Thymus (tissue), 11 donors: Measurements from ENCODE around the gene JAKMIP1. TPM values are rescaled to one million over a fixed set of nuclear protein-coding genes. Genes with fewer than 3 reads are reported as not detected.

Source experiments
- DNase-seq, 9 donors: peaks; one replicate each; pipeline ENCODE4 v3.0.0-alpha.2; 2013; ENCODE audit warnings: low spot score in 9 of 9, low read depth in 6 of 9, missing footprints in 1 of 9
- H3K27ac ChIP-seq, 2 donors: one replicate each; pipeline ENCODE4 v1.5.1; 2013; ENCODE audit warnings: control low read depth in 1 of 2, low read depth in 1 of 2, low read length in 1 of 2, mild to moderate bottlenecking in 1 of 2, moderate library complexity in 1 of 2
- H3K27me3 ChIP-seq, 2 donors: one replicate each; pipeline ENCODE4 v1.5.1; 2013; ENCODE audit warnings: low read length in 1 of 2; ENCODE audit not compliant: control insufficient read depth in 2 of 2, insufficient read depth in 1 of 2
- H3K36me3 ChIP-seq, 2 donors: one replicate each; pipeline ENCODE4 v1.5.1; 2013; ENCODE audit warnings: low read length in 1 of 2, mild to moderate bottlenecking in 1 of 2, moderate library complexity in 1 of 2; ENCODE audit not compliant: control insufficient read depth in 2 of 2, insufficient read depth in 2 of 2
- H3K4me1 ChIP-seq, 2 donors: one replicate each; pipeline ENCODE4 v1.5.1; 2013; ENCODE audit warnings: low read length in 2 of 2; ENCODE audit not compliant: control insufficient read depth in 2 of 2, insufficient read depth in 2 of 2
- H3K4me3 ChIP-seq, 2 donors: one replicate each; pipeline ENCODE4 v1.5.1; 2013; ENCODE audit warnings: low read length in 2 of 2, control low read depth in 1 of 2, mild to moderate bottlenecking in 1 of 2
- H3K9me3 ChIP-seq, 2 donors: one replicate each; pipeline ENCODE4 v1.5.1; 2013; ENCODE audit warnings: low read length in 1 of 2, mild to moderate bottlenecking in 1 of 2; ENCODE audit not compliant: control insufficient read depth in 2 of 2, insufficient read depth in 1 of 2
- WGBS: extraction: QIAGEN DNeasy Blood & Tissue Kit; methylation state at CpG from one replicate; pipeline ENCODE4 v1.1.7; 2013; 5-methylcytosine and 5-hydroxymethylcytosine counted together
- polyA plus RNA-seq: library from polyadenylated mRNA; stranded (reverse); fragments of 200-250 nt; gene quantifications from one replicate; pipeline ENCODE4 v1.2.3, GENCODE V29; 2013
- total RNA-seq: library from RNA; stranded (reverse); fragments of 120-200 nt; gene quantifications from one replicate; pipeline ENCODE4 v1.2.4, GENCODE V29; 2013
- donor health status: healthy.

The JAKMIP1 gene
- total and polyA plus RNA-seq, 2 donors = 0.19 to 1.5 TPM

DNA sequence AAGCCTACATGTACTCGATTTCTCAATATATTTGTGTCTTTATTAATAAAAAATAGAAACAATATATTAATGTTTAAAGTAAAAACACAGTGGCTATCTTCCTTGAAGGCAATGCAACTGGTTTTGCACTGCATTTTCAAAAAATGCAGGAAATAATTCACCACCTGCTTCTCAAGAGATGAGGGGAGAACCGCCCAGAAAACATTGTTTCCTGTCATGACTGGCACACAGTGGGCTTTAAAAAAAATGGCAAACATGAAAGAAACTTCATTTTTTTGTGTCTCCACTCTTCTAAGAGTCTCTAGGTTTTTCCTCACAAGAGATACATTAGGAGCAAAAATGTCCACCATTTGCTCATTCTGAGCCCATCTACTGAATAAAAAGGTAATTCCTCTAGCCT, 131.4 kb downstream of the JAKMIP1 start:
- WGBS = 35% methylated on average over 2 of the region's 2 CpGs
- H3K4me1 ChIP-seq = no peaks in the 10 kb centered on the region
- H3K4me3 ChIP-seq = no peak overlapping the region
- no peaks in the 10 kb centered on the region for H3K27me3 ChIP-seq
- peaks cover 0 to 2% of the 10 kb centered on the region in 2 donors for H3K9me3 ChIP-seq
- no peaks in the 10 kb centered on the region for H3K36me3 ChIP-seq
- no peak for DNase-seq
- H3K27ac ChIP-seq = no peak overlapping the region

DNA sequence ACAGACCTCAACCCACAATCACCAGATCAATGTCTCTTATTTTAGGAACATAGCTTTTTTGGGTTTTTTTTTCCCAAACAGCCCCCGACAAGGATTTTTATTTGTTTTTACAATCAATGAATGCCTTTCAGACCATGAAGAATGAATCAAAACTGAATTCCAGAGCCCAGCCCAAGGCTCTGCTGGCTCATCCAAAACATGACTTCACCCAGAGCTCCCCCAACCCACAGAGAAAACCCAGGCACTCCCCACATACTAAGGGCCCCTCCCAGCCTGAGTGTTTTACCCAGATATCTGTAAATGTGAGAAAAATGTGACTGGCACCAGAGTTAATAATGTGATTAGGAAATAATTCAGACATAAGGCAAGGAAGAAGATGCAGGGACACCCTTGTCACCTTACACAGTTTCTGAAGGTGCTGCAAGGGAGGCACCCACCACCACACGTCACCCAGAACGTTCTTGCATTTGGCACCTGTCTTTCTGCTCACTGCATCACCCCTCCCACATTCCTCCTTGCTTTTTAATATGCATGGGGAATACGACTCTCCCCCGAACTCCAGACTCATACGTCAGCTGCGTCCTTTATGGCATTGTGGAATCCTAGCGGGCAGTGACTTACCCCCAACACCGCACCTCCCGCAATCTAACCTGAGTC, 134.3 kb downstream of the JAKMIP1 start:
- no peak overlapping the region for H3K4me3 ChIP-seq
- WGBS = 91% methylated on average over 10 of the region's 10 CpGs
- no peak overlapping the region for H3K27ac ChIP-seq

DNA sequence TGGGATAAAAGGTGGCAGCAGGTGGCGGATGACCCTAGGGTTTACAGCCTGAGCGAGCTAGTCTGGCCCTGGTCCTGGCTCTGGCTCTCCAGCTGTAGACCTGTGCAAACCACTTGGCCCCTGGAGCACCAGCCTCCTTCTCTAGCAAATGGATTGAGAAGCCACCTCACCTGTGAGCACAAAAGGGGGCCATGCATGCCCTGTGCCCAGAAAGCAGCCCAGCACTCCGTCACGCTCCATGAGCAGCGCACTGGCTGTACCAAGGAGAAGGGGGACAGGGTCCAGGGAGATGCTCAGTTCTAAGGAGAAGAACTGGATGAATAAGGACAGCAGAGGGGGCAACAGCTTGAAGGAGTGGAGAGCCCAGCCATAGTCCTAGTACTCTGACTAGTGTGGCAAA, 135.2 kb downstream of the JAKMIP1 start:
- WGBS = 99% methylated on average over 5 of the region's 5 CpGs
- no peaks in the 10 kb centered on the region for H3K36me3 ChIP-seq
- peaks cover 1 to 27% of the 10 kb centered on the region in 2 donors for H3K9me3 ChIP-seq
- no peak overlapping the region for H3K27ac ChIP-seq
- no peak overlapping the region for H3K4me3 ChIP-seq
- H3K4me1 ChIP-seq = no peaks in the 10 kb centered on the region
- no peak for DNase-seq
- H3K27me3 ChIP-seq = no peaks in the 10 kb centered on the region

More for the DNA sequence above, 134.3 kb downstream of the JAKMIP1 start:
- H3K9me3 ChIP-seq = peaks cover 1 to 19% of the 10 kb centered on the region in 2 donors
- no peaks in the 10 kb centered on the region for H3K27me3 ChIP-seq
- H3K36me3 ChIP-seq = no peaks in the 10 kb centered on the region
- H3K4me1 ChIP-seq = no peaks in the 10 kb centered on the region
- no peak for DNase-seq

DNA sequence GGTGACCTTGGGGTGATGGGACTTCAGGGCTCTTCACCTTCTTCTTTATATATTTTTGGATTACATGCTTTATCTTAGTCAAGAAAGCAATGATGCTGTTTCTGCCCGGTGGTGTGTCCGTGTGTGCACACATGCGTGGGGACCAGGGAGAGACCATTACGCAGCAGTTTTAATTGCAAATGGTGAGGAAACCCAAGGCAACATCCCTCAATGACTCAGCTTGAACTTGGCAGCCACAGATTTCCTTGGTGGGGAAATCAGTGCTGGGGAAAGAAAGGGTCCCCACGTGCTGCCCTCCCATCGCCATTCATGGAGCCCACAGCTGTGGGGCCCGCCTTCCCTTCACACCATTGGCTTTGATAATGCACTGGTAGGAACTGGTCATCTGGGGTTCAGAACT, 136.0 kb downstream of the JAKMIP1 start:
- H3K36me3 ChIP-seq = no peaks in the 10 kb centered on the region
- H3K4me3 ChIP-seq = no peak overlapping the region
- no peaks in the 10 kb centered on the region for H3K4me1 ChIP-seq
- no peak for DNase-seq
- 62% methylated on average over 7 of the region's 7 CpGs for WGBS
- no peaks in the 10 kb centered on the region for H3K27me3 ChIP-seq
- H3K27ac ChIP-seq = no peak overlapping the region
- H3K9me3 ChIP-seq = peaks cover 3 to 34% of the 10 kb centered on the region in 2 donors

DNA sequence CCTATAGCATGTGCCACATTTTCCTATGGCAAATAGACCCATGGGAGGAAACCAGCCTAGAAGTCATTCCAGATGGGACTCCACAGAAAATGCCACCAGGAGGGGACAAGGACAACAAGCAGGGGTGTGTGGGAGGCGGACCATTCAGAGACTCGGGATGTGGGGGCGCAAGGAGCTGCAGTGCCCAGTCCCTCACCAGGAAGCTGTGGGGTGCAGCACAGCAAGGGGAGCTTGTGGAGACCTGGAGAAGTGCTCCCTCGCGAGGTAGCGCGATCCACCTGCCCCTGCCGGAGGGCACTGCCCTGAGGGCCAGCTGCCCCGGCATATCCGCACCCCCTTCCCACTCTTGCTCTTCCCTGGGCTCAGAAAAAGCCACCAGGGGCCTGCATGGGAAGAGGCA, 136.7 kb downstream of the JAKMIP1 start:
- peaks cover 7 to 41% of the 10 kb centered on the region in 2 donors for H3K9me3 ChIP-seq
- DNase-seq = no peak
- no peaks in the 10 kb centered on the region for H3K27me3 ChIP-seq
- no peaks in the 10 kb centered on the region for H3K4me1 ChIP-seq
- no peaks in the 10 kb centered on the region for H3K36me3 ChIP-seq
- 94% methylated on average over 10 of the region's 10 CpGs for WGBS
- H3K4me3 ChIP-seq = no peak overlapping the region
- no peak overlapping the region for H3K27ac ChIP-seq

DNA sequence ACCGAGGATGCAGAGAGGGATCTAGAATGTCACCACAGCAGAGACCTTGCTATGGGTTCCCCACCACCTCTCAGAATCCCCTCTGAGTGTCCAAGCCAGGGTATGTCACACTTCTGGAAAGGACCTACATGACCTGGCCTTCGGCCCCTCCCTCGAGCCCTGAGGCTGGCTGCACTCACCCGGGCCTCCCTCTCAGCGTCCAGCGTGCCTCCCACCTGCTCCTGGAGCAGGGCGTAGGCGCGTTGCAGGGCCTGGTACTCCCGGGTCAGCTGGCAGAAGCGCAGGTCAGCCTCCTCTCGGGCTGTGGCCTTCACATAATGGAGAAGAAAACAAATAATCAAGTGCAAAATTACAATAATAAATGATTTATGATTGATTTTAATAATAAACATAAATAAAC, 138.2 kb downstream of the JAKMIP1 start:
- no peak for DNase-seq
- no peaks in the 10 kb centered on the region for H3K27me3 ChIP-seq
- no peak overlapping the region for H3K4me3 ChIP-seq
- WGBS = 96% methylated on average over 12 of the region's 12 CpGs
- no peaks in the 10 kb centered on the region for H3K4me1 ChIP-seq
- H3K36me3 ChIP-seq = no peaks in the 10 kb centered on the region
- no peak overlapping the region for H3K27ac ChIP-seq
- peaks cover 7 to 55% of the 10 kb centered on the region in 2 donors for H3K9me3 ChIP-seq

DNA sequence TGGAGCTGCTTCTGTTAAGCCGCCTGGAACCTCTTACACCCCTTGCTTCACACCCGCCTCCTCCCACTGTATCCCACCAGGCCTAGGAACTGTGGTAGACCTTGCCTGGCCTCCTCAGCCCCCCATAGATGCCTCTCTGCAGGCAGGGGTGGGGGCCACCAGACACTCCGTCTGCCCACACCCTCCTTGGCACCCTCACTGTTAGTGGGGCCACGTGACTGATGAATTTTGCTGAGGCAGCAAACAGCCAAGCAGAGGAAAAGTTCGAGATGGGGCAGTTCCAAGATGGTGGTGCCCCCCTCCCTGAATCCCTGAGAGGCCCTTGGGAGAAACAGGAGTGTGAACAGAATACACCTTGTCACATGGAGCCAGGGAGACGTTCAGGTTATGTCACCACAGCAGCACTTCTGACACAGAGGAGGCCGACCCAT, 141.0 kb downstream of the JAKMIP1 start:
- 92% methylated on average over 7 of the region's 7 CpGs for WGBS
- Histone ChIP-seq H3K27me3 (no peaks in the 10 kb centered on the region), H3K27ac (no peak overlapping the region), H3K9me3 (peaks cover 7 to 59% of the 10 kb centered on the region in 2 donors), H3K36me3 (no peaks in the 10 kb centered on the region), H3K4me1 (no peaks in the 10 kb centered on the region), H3K4me3 (no peak overlapping the region)
- DNase-seq = no peak

DNA sequence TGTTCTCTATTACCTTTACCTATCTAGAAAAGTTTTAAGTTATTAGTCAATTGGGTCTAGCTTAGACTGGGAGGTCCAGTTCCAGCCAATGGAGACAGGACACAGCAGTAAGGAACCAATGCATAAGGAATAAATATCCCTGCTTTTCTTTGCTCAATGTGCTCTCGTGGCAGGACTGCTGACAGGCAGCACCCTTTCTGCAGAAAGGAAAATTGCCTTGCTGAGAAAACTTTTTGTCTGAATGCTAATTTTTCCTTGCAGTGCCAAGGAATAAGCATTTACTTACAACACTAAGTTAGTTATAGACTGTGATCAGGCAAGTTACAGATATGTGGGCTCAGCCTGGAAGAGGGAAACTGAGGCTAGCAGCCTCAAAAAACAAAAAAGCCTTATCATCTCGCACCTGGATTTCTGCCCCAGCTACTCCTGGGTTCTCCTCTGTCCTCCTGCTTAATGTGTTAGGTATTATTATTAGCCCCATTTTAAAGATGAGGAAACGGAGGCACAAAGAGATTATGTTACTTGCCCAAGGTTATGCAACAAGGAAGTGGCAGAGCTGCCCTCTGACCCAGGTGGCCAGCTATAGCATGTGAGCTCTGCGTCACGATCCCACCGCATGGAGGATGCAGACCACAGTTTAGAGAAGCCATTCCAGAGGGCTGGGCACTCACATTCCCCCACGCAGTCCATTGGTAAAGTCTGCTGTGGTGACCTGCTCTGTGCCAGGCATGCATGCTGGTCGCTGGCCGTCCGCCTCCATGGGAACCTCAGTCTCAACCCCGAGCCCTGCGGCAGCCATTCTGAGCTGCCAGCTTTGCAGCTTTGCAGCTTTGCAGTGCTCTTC, 141.6 kb downstream of the JAKMIP1 start:
- Histone ChIP-seq H3K4me3 (no peak overlapping the region), H3K9me3 (peaks cover 7 to 55% of the 10 kb centered on the region in 2 donors), H3K4me1 (no peaks in the 10 kb centered on the region), H3K27ac (no peak overlapping the region), H3K36me3 (no peaks in the 10 kb centered on the region), H3K27me3 (no peaks in the 10 kb centered on the region)
- WGBS = 94% methylated on average over 12 of the region's 12 CpGs
- no peak for DNase-seq

DNA sequence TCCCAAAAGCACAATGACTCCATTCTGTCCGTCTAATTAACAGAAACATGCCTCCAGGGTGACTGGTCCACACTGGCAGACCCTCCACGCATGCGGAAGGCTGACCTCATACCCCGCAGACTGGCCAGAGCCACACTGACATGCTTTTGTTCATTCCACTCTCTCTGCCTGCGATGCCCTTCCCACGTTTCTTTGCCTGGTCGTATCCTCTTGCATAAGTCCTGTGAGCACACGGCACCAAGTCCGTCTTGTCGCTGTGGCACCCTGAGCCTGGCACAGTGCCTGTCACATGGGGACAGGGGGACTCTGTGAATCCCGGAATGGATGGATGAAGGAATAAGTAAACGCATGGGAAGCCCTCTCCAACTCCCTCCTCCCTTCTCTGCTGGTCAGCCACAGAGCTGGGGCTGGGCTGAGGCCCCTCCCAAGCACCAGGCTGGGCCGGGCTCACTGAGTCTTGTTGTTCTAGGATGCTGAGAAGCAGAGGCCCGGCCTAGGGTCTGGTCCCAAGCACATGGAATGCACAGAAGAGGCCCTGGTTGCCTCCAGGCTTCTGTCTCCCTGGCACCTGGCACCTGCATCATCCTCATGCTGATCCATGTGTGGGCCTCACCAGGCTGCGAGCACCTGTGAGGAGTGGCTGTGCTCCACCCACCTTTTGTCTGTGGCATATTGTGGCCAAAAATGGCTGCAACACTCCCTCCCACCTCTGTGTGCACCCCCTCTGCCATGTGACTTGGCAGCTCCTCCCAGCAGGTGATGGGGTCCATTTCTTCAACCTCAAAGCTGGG, 143.2 kb downstream of the JAKMIP1 start:
- no peak for DNase-seq
- Histone ChIP-seq H3K27ac (no peak overlapping the region), H3K4me1 (no peaks in the 10 kb centered on the region), H3K27me3 (no peaks in the 10 kb centered on the region), H3K9me3 (peaks cover 6 to 51% of the 10 kb centered on the region in 2 donors), H3K4me3 (no peak overlapping the region), H3K36me3 (no peaks in the 10 kb centered on the region)
- 90% methylated on average over 15 of the region's 15 CpGs for WGBS
